Bronchial epithelial cell (primary cell): Measurements from ENCODE around the gene RAB5IF. TPM values are rescaled to one million over a fixed set of nuclear protein-coding genes. Genes with fewer than 3 reads are reported as not detected.
"Not testable (repeated sequence)": the region's sequence is repeated elsewhere in the genome, so short reads cannot be mapped to it uniquely, and the experiment has no call there.

Source experiments
- DNase-seq: peaks from one replicate; pipeline ENCODE4 v3.0.0-alpha.2; 2010; ENCODE audit warnings: low read depth
- FAIRE-seq: peaks from 2 replicates; lab custom pipeline; 2011; peaks lifted over from hg19 to GRCh38; lab: Jason Lieb, UNC
- H3K27me3 ChIP-seq: 2 replicates; pipeline ENCODE4 v1.5.1; 2011; ENCODE audit warnings: low read length; ENCODE audit not compliant: control insufficient read depth, insufficient read depth
- H3K36me3 ChIP-seq: 2 replicates; pipeline ENCODE4 v1.5.1; 2011; ENCODE audit warnings: low read length; ENCODE audit not compliant: control insufficient read depth, insufficient read depth
- H3K4me3 ChIP-seq: 2 replicates; pipeline ENCODE4 v1.5.1; 2011; ENCODE audit warnings: mild to moderate bottlenecking, low read depth, low read length, control low read depth
- total RNA-seq: library from RNA; depleted of rRNA; stranded (reverse); fragments of >200 nt; gene quantifications from 2 replicates; pipeline ENCODE4 v1.2.1, GENCODE V29; 2014
- TF ChIP-seq, protein P1 (sequence below): IDR thresholded peaks from 2 replicates; pipeline ENCODE4 v1.5.1; 2011; ENCODE audit warnings: mild to moderate bottlenecking, moderate library complexity, low read length, control low read depth, inconsistent platforms; ENCODE audit not compliant: insufficient read depth, severe bottlenecking

RAB5IF gene
- total RNA-seq, 1 donor from 2014 or later = 120 TPM

- FAIRE-seq (no peak), DNase-seq (no peak)
- TF ChIP-seq, protein P1, sequence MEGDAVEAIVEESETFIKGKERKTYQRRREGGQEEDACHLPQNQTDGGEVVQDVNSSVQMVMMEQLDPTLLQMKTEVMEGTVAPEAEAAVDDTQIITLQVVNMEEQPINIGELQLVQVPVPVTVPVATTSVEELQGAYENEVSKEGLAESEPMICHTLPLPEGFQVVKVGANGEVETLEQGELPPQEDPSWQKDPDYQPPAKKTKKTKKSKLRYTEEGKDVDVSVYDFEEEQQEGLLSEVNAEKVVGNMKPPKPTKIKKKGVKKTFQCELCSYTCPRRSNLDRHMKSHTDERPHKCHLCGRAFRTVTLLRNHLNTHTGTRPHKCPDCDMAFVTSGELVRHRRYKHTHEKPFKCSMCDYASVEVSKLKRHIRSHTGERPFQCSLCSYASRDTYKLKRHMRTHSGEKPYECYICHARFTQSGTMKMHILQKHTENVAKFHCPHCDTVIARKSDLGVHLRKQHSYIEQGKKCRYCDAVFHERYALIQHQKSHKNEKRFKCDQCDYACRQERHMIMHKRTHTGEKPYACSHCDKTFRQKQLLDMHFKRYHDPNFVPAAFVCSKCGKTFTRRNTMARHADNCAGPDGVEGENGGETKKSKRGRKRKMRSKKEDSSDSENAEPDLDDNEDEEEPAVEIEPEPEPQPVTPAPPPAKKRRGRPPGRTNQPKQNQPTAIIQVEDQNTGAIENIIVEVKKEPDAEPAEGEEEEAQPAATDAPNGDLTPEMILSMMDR = no peak
- Histone ChIP-seq H3K4me3 (no peak overlapping the region), H3K36me3 (no peaks in the 10 kb centered on the region), H3K27me3 (no peaks in the 10 kb centered on the region)
Measured at GRCh38 chr20:36633285-36633772, 27.8 kb downstream of the RAB5IF start.

- Histone ChIP-seq H3K4me3 (no peak overlapping the region), H3K36me3 (no peaks in the 10 kb centered on the region), H3K27me3 (no peaks in the 10 kb centered on the region)
- no peak for DNase-seq
- TF ChIP-seq, protein P1 = no peak
- no peak for FAIRE-seq
Measured at GRCh38 chr20:36634342-36634741, 28.8 kb downstream of the RAB5IF start.

GRCh38 chr20:36638876-36639400, 33.4 kb downstream of the RAB5IF start:
- H3K4me3 ChIP-seq, H3K36me3 ChIP-seq, DNase-seq, H3K27me3 ChIP-seq, FAIRE-seq: not testable (repeated sequence)

DNA sequence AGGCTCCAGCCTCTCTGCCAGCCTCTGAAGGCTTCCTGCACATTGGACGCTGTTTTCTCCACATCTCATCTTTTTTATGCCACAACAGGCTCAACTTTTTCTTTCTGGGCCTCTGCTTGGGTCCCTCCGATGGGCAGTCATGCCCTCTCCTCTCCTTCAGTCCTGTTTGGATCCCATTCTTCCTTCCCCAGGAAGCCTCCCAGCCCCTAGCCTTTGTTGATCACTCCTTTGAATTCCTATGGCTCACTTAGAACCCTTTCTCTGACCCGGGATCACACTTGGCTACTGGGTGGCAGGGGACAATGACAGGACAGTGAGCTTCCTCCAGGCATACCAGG, 35.9 kb downstream of the RAB5IF start:
- H3K27me3 ChIP-seq = no peaks in the 10 kb centered on the region
- DNase-seq = no peak
- H3K36me3 ChIP-seq = no peaks in the 10 kb centered on the region
- H3K4me3 ChIP-seq = no peak overlapping the region
- TF ChIP-seq, protein P1 = no peak
- no peak for FAIRE-seq

- no peaks in the 10 kb centered on the region for H3K27me3 ChIP-seq
- no peak overlapping the region for H3K4me3 ChIP-seq
- DNase-seq (no peak), FAIRE-seq (no peak)
- no peaks in the 10 kb centered on the region for H3K36me3 ChIP-seq
- TF ChIP-seq, protein P1 = no peak
Measured at GRCh38 chr20:36642136-36642535, 36.6 kb downstream of the RAB5IF start.

DNA sequence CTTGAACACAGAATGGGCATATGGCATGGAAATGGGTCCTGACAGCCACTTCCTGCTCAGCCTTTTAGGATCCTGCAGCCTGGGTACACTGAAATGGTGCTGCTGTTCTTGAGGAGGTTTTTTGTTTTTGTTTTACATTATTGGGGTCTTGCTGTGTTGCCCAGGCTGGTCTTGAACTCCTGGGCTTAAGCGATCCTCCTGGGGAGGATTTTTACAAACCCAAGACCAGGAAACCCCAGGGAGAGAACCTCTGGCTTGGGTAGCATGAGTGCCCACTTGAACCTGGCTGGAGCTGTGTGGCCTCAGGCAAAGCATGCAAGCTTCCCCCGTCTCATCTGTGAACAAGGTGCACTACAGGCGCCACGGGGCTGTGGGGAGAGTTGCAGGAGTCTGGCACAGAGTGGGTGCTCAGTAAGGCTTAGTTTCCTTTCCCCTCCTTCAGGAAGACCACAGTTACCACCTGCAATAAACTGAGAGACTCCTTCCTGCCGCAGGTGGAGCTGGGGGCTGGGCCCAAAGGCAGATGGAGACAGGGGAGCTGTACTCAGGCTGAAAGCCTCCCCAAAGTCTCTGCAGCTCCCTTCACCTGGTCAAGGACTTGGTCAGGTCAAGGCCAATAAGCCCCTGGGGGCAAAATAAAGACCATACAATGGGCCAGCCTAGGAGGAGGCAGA, 38.6 kb downstream of the RAB5IF start:
- TF ChIP-seq, protein P1 = no peak
- H3K36me3 ChIP-seq = no peaks in the 10 kb centered on the region
- FAIRE-seq (no peak), DNase-seq (no peak)
- no peak overlapping the region for H3K4me3 ChIP-seq
- H3K27me3 ChIP-seq = no peaks in the 10 kb centered on the region
